ENCODE measurements around the gene ACAN. TPM values are rescaled to one million over a fixed set of nuclear protein-coding genes. Genes with fewer than 3 reads are reported as not detected.

Gene ACAN
- 0.07 to 0.13 TPM (median 0.09 TPM) in 3 replicates for total RNA-seq

- Mint-ChIP-seq H3K27me3 (ENCODE audit: low read depth) (peaks cover 96% of the 10 kb centered on the region), H3K36me3 (no peaks in the 10 kb centered on the region), H3K9me3 (no peaks in the 10 kb centered on the region), H3K4me1 (peaks cover 5% of the 10 kb centered on the region), H3K27ac (no peak within 1 kb of the TSS), H3K4me3 (peak within 1 kb of the TSS; percentile 78)
- no peak for DNase-seq (ENCODE audit: low spot score in 2 of 2, unreplicated experiment in 2 of 2)
- no peak for TF ChIP-seq CTCF (IDR thresholded peaks at IDR 0.05; ENCODE audit: unreplicated experiment)
These were observed at the start of gene ACAN for GRCh38 chr15:88803241-88803919. Gene ACAN, plus strand, starts transcription at chr15:88803436. Its CDS starts 32,771 bp downstream, at chr15:88836207.

- Mint-ChIP-seq H3K36me3 (no peaks in the 10 kb centered on the region), H3K4me1 (no peaks in the 10 kb centered on the region), H3K27ac (no peak overlapping the region), H3K27me3 (ENCODE audit: low read depth) (peaks cover 58% of the 10 kb centered on the region), H3K4me3 (no peak overlapping the region), H3K9me3 (peaks cover 5% of the 10 kb centered on the region)
- no peak for TF ChIP-seq CTCF (IDR thresholded peaks at IDR 0.05; ENCODE audit: unreplicated experiment)
- DNase-seq (ENCODE audit: low spot score in 2 of 2, unreplicated experiment in 2 of 2), result no peak
These were observed 46.7 kb upstream of the ACAN start for GRCh38 chr15:88756521-88756920.

GRCh38 chr15:88756921-88757320 lies 46.3 kb upstream of the ACAN start:
- H3K4me1 Mint-ChIP-seq, result no peaks in the 10 kb centered on the region
- peaks cover 57% of the 10 kb centered on the region for H3K27me3 Mint-ChIP-seq (ENCODE audit: low read depth)
- H3K9me3 Mint-ChIP-seq, result peaks cover 5% of the 10 kb centered on the region
- no peaks in the 10 kb centered on the region for H3K36me3 Mint-ChIP-seq
- H3K4me3 Mint-ChIP-seq, result no peak overlapping the region
- no peak for DNase-seq (ENCODE audit: low spot score in 2 of 2, unreplicated experiment in 2 of 2)
- no peak overlapping the region for H3K27ac Mint-ChIP-seq
- no peak for TF ChIP-seq CTCF (IDR thresholded peaks at IDR 0.05; ENCODE audit: unreplicated experiment)

- no peak overlapping the region for H3K27ac Mint-ChIP-seq
These were observed 43.4 kb upstream of the ACAN start for GRCh38 chr15:88759872-88760271.

GRCh38 chr15:88764448-88764847 lies 38.8 kb upstream of the ACAN start:
- TF ChIP-seq CTCF (IDR thresholded peaks at IDR 0.05; ENCODE audit: unreplicated experiment), result no peak
- no peaks in the 10 kb centered on the region for H3K4me1 Mint-ChIP-seq
- H3K27ac Mint-ChIP-seq, result no peak overlapping the region
- H3K36me3 Mint-ChIP-seq, result no peaks in the 10 kb centered on the region
- H3K9me3 Mint-ChIP-seq, result peaks cover 5% of the 10 kb centered on the region
- no peak for DNase-seq (ENCODE audit: low spot score in 2 of 2, unreplicated experiment in 2 of 2)
- H3K27me3 Mint-ChIP-seq (ENCODE audit: low read depth), result peaks cover 49% of the 10 kb centered on the region
- H3K4me3 Mint-ChIP-seq, result no peak overlapping the region

More at GRCh38 chr15:88759872-88760271, 43.4 kb upstream of the ACAN start:
- TF ChIP-seq CTCF (IDR thresholded peaks at IDR 0.05; ENCODE audit: unreplicated experiment), result no peak
- DNase-seq (ENCODE audit: low spot score in 2 of 2, unreplicated experiment in 2 of 2), result no peak
- H3K4me3 Mint-ChIP-seq, result no peak overlapping the region
- H3K9me3 Mint-ChIP-seq, result peaks cover 5% of the 10 kb centered on the region
- H3K4me1 Mint-ChIP-seq, result no peaks in the 10 kb centered on the region
- no peaks in the 10 kb centered on the region for H3K36me3 Mint-ChIP-seq
- H3K27me3 Mint-ChIP-seq (ENCODE audit: low read depth), result peaks cover 46% of the 10 kb centered on the region
